IMR-90 (cell line): ENCODE data around the gene NDUFS2. TPM values are rescaled to one million over a fixed set of nuclear protein-coding genes. Genes with fewer than 3 reads are reported as not detected.

ENCODE experiments used
- ATAC-seq: fragments of 200-7000 bp; cut with Tn5 transposase; 2 replicates; pipeline ENCODE4 v1.9.1; 2020; ENCODE audit warnings: low read depth, mild to moderate bottlenecking, moderate library complexity
- BruUV-seq: library from RNA; stranded (reverse); fragments of 400-500 nt; replicated peaks from 2 replicates; lab custom pipeline; 2021; lab: Mats Ljungman, UMichigan
- CTCF ChIA-PET: fragments of 300-600 bp; formaldehyde crosslinking; extraction: SDS; loops from one replicate; lab custom pipeline; 2021; ENCODE audit warnings: antibody characterized with exemption; lab: Yijun Ruan, JAX
- POLR2A ChIA-PET: fragments of 300-600 bp; sonication (Branson Sonifier 250); formaldehyde crosslinking; loops from one replicate; lab custom pipeline; 2022; ENCODE audit warnings: antibody characterized with exemption; ENCODE audit not compliant: unreplicated experiment; lab: Charles Lee
- DNase-seq: peaks from one replicate; pipeline ENCODE4 v3.0.0; 2013
- H2AFZ ChIP-seq: replicated peaks from 2 replicates; pipeline ENCODE3; 2013; ENCODE audit warnings: low read length, mild to moderate bottlenecking; ENCODE audit not compliant: poor library complexity
- H2AK5ac ChIP-seq: 2 replicates; pipeline ENCODE4 v1.6.1; 2013; ENCODE audit warnings: low read depth, low read length, inconsistent platforms
- H2AK9ac ChIP-seq: replicated peaks from 2 replicates; pipeline ENCODE3; 2013; ENCODE audit warnings: mild to moderate bottlenecking, low read depth, low read length, moderate library complexity; ENCODE audit not compliant: poor library complexity
- H2BK120ac ChIP-seq: 2 replicates; pipeline ENCODE4 v1.6.1; 2013; ENCODE audit warnings: low read depth, low read length, inconsistent platforms
- H2BK15ac ChIP-seq: 3 replicates; pipeline ENCODE4 v1.6.1; 2013; ENCODE audit warnings: low read depth, low read length, inconsistent platforms
- H2BK20ac ChIP-seq: 2 replicates; pipeline ENCODE4 v1.6.1; 2013; ENCODE audit warnings: low read depth, mild to moderate bottlenecking, inconsistent platforms, low read length, moderate library complexity
- H2BK5ac ChIP-seq: 2 replicates; pipeline ENCODE4 v1.6.1; 2013; ENCODE audit warnings: mild to moderate bottlenecking, low read depth, low read length, inconsistent platforms; ENCODE audit not compliant: poor library complexity, severe bottlenecking
- H3K14ac ChIP-seq: replicated peaks from 2 replicates; pipeline ENCODE4 v1.6.1; 2013; ENCODE audit warnings: low read depth, low read length, inconsistent platforms
- H3K18ac ChIP-seq: 2 replicates; pipeline ENCODE4 v1.6.1; 2013; ENCODE audit warnings: low read depth, low read length, control low read depth
- H3K23ac ChIP-seq: 2 replicates; pipeline ENCODE4 v1.6.1; 2013; ENCODE audit warnings: low read depth, low read length, inconsistent platforms
- H3K27ac ChIP-seq: 2 replicates; pipeline ENCODE4 v1.5.1; 2013; ENCODE audit warnings: mild to moderate bottlenecking, control low read depth, low read length; ENCODE audit not compliant: insufficient read depth
- H3K27me3 ChIP-seq: 2 replicates; pipeline ENCODE4 v1.6.1; 2013; ENCODE audit warnings: low read length; ENCODE audit not compliant: control insufficient read depth, insufficient read depth
- H3K36me3 ChIP-seq: 2 replicates; pipeline ENCODE4 v1.6.1; 2013; ENCODE audit warnings: low read length, mixed read lengths; ENCODE audit not compliant: control insufficient read depth, insufficient read depth
- H3K4ac ChIP-seq: 2 replicates; pipeline ENCODE4 v1.6.1; 2013; ENCODE audit warnings: low read depth, low read length, inconsistent platforms
- H3K4me1 ChIP-seq: 2 replicates; pipeline ENCODE4 v1.6.1; 2013; ENCODE audit warnings: low read length, mixed read lengths; ENCODE audit not compliant: control insufficient read depth, insufficient read depth
- H3K4me2 ChIP-seq: 2 replicates; pipeline ENCODE4 v1.6.1; 2013; ENCODE audit warnings: low read depth, mild to moderate bottlenecking, control low read depth, low read length, moderate library complexity
- H3K4me3 ChIP-seq: 2 replicates; pipeline ENCODE4 v1.5.1; 2013; ENCODE audit warnings: low read depth, mild to moderate bottlenecking, control low read depth, low read length, moderate library complexity; ENCODE audit not compliant: insufficient read depth
- H3K56ac ChIP-seq: 2 replicates; pipeline ENCODE4 v1.6.1; 2013; ENCODE audit warnings: low read length, inconsistent platforms; ENCODE audit not compliant: insufficient read depth; ENCODE audit errors: extremely low read depth
- H3K79me1 ChIP-seq, 2 experiments: 2 replicates each; pipeline ENCODE4 v1.6.1; 2013; ENCODE audit warnings: low read length in 2 of 2, inconsistent platforms in 1 of 2, low read depth in 1 of 2
- H3K9ac ChIP-seq: 2 replicates; pipeline ENCODE4 v1.6.1; 2013; ENCODE audit warnings: low read depth, low read length, control low read depth
- H3K9me1 ChIP-seq: 2 replicates; pipeline ENCODE4 v1.6.1; 2013; ENCODE audit warnings: low read length, inconsistent platforms; ENCODE audit not compliant: insufficient read depth
- H3K9me3 ChIP-seq: 2 replicates; pipeline ENCODE4 v1.6.1; 2013; ENCODE audit warnings: low read length; ENCODE audit not compliant: control insufficient read depth, insufficient read depth
- H4K20me1 ChIP-seq: 2 replicates; pipeline ENCODE4 v1.6.1; 2013; ENCODE audit warnings: low read length, inconsistent platforms; ENCODE audit not compliant: insufficient read depth
- H4K5ac ChIP-seq: 2 replicates; pipeline ENCODE4 v1.6.1; 2013; ENCODE audit warnings: mild to moderate bottlenecking, low read depth, low read length, control low read depth
- H4K8ac ChIP-seq, 2 experiments: 2 replicates each; pipeline ENCODE4 v1.6.1; 2013; ENCODE audit warnings: low read depth in 2 of 2, low read length in 2 of 2, control low read depth in 1 of 2, inconsistent platforms in 1 of 2
- H4K91ac ChIP-seq: 2 replicates; pipeline ENCODE4 v1.6.1; 2013; ENCODE audit warnings: low read depth, low read length, inconsistent platforms; ENCODE audit not compliant: insufficient read depth
- BHLHE40 ChIP-seq: fragments of 150-350 bp; IDR thresholded peaks from 2 replicates; pipeline ENCODE4 v1.6.1; 2016; ENCODE audit warnings: mild to moderate bottlenecking, low read depth, low read length
- CHD1 ChIP-seq: IDR thresholded peaks from 2 replicates; pipeline ENCODE4 v1.6.1; 2012; ENCODE audit warnings: low read depth, low read length, improper control_type of control experiment
- FOS ChIP-seq: fragments of 150-350 bp; IDR thresholded peaks from 2 replicates; pipeline ENCODE4 v1.6.1; 2016; ENCODE audit warnings: low read depth, low read length
- MAZ ChIP-seq: IDR thresholded peaks from 2 replicates; pipeline ENCODE4 v1.6.1; 2012; ENCODE audit warnings: low read depth, mild to moderate bottlenecking, low read length, improper control_type of control experiment, moderate library complexity, borderline replicate concordance
- NFE2L2 ChIP-seq: fragments of 150-350 bp; IDR thresholded peaks from 2 replicates; pipeline ENCODE4 v1.6.1; 2016; ENCODE audit warnings: low read depth, mild to moderate bottlenecking, low read length
- POLR2A ChIP-seq: IDR thresholded peaks from 2 replicates; pipeline ENCODE4 v1.6.1; 2012; ENCODE audit warnings: mild to moderate bottlenecking, low read depth, low read length
- RCOR1 ChIP-seq: IDR thresholded peaks from 2 replicates; pipeline ENCODE4 v1.6.1; 2012; ENCODE audit warnings: mild to moderate bottlenecking, low read length, improper control_type of control experiment; ENCODE audit not compliant: insufficient replicate concordance
- RFX5 ChIP-seq: IDR thresholded peaks from 2 replicates; pipeline ENCODE4 v1.8.0; 2012; ENCODE audit warnings: low read depth, mild to moderate bottlenecking, low read length, moderate library complexity
- WGBS, 2 experiments: methylation state at CpG; one replicate each; pipeline versions ENCODE4 v1.1.5 to v1.1.7; 2013; ENCODE audit warnings: missing lambda C conversion rate in 2 of 2; ENCODE audit not compliant: insufficient read length in 1 of 2; ENCODE audit errors: extremely low coverage in 2 of 2; 5-methylcytosine and 5-hydroxymethylcytosine counted together
- dilution Hi-C: fragments of 300-500 bp; cut with HindIII; formaldehyde crosslinking; loops from one replicate; pipeline ENCODE4 v1.14.3; 2018; ENCODE audit warnings: low sequenced_read_pairs; ENCODE audit not compliant: unreplicated experiment
- in situ Hi-C: fragments of 300-500 bp; cut with MboI; formaldehyde crosslinking; loops from 3 replicates; pipeline ENCODE4 v1.14.3; 2019; ENCODE audit warnings: low sequenced_read_pairs, inconsistent platforms, mixed read lengths
- intact Hi-C: fragments of 100-400 bp; cut with micrococcal nuclease; formaldehyde crosslinking; loops from 2 replicates; pipeline ENCODE4 v1.10.0; 2022
- polyA plus RNA-seq, 3 experiments: library from polyadenylated mRNA; depleted of rRNA; stranded (reverse); fragments of >200 nt; gene quantifications; 2 replicates each; pipeline ENCODE4 v1.2.3, GENCODE V29; 2012; ENCODE audit warnings: low replicate concordance in 1 of 3
- total RNA-seq: library from RNA; depleted of rRNA; stranded (reverse); fragments of >200 nt; gene quantifications from 2 replicates; pipeline ENCODE4 v1.2.3, GENCODE V29; 2012
- TF ChIP-seq, protein P1 (sequence below): conservative IDR thresholded peaks from 2 replicates; pipeline ENCODE4 v1.5.1; 2012; ENCODE audit warnings: mild to moderate bottlenecking, low read depth, low read length, improper control_type of control experiment
- TF ChIP-seq, protein P2 (sequence below): fragments of 150-350 bp; IDR thresholded peaks from 2 replicates; pipeline ENCODE4 v1.6.1; 2017; ENCODE audit warnings: mild to moderate bottlenecking, antibody characterized with exemption, low read length, low read depth

Gene NDUFS2
- total and polyA plus RNA-seq, 2 of the 4 experiments (the other 2 are of a cell fraction): 85.5 to 101 TPM

DNA sequence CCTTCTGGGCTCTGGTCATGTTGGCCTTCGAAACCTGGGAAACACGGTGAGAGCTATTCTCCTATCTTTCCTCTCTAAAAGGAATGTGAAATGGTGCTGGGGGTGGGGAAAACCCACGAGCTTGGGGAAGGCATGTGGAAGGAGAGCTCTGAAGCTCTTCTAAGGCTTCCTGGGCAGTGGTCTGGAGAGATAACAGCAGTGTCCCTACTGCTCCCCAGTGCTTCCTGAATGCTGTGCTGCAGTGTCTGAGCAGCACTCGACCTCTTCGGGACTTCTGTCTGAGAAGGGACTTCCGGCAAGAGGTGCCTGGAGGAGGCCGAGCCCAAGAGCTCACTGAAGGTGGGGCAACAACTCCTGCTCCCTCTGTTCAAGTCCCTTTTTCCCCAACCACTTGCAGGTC is 40.1 kb upstream of the NDUFS2 start:
- Histone ChIP-seq H2AFZ (no peak overlapping the region), H4K5ac (no peak overlapping the region), H3K9me1 (peaks cover 9% of the 10 kb centered on the region), H4K8ac (no peak overlapping the region), H4K20me1 (no peaks in the 10 kb centered on the region), H2BK5ac (no peak overlapping the region), H3K79me1 (peaks cover 16 to 34% of the 10 kb centered on the region in 2 experiments), H3K4me1 (peaks cover 7% of the 10 kb centered on the region), H3K56ac (no peak overlapping the region), H3K18ac (no peak overlapping the region), H3K27ac (no peak overlapping the region), H3K4ac (no peak overlapping the region), H2BK120ac (no peak overlapping the region), H3K36me3 (peaks cover 33% of the 10 kb centered on the region), H2AK5ac (no peak overlapping the region), H3K9me3 (no peaks in the 10 kb centered on the region), H3K4me3 (no peak overlapping the region), H4K91ac (no peak overlapping the region), H3K23ac (no peak overlapping the region), H3K14ac (no peak overlapping the region), H3K4me2 (no peak overlapping the region), H3K9ac (no peak overlapping the region), H3K27me3 (no peaks in the 10 kb centered on the region), H2BK15ac (no peak overlapping the region), H2BK20ac (no peak overlapping the region), H2AK9ac (no peak overlapping the region)
- 88% methylated on average over 4 of the region's 7 CpGs; no CpG with 5 or more reads in 1 of the 2 experiments for WGBS, 2 experiments
- dilution Hi-C loops (no loop called here), in situ Hi-C loops (no loop called here), intact Hi-C loops (no loop called here)
- TF ChIP-seq RCOR1 (no peak), POLR2A (no peak), CHD1 (no peak), FOS (no peak), NFE2L2 (no peak), BHLHE40 (no peak), MAZ (no peak), RFX5 (no peak)
- TF ChIP-seq, protein P1, sequence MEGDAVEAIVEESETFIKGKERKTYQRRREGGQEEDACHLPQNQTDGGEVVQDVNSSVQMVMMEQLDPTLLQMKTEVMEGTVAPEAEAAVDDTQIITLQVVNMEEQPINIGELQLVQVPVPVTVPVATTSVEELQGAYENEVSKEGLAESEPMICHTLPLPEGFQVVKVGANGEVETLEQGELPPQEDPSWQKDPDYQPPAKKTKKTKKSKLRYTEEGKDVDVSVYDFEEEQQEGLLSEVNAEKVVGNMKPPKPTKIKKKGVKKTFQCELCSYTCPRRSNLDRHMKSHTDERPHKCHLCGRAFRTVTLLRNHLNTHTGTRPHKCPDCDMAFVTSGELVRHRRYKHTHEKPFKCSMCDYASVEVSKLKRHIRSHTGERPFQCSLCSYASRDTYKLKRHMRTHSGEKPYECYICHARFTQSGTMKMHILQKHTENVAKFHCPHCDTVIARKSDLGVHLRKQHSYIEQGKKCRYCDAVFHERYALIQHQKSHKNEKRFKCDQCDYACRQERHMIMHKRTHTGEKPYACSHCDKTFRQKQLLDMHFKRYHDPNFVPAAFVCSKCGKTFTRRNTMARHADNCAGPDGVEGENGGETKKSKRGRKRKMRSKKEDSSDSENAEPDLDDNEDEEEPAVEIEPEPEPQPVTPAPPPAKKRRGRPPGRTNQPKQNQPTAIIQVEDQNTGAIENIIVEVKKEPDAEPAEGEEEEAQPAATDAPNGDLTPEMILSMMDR: no peak
- TF ChIP-seq, protein P2, sequence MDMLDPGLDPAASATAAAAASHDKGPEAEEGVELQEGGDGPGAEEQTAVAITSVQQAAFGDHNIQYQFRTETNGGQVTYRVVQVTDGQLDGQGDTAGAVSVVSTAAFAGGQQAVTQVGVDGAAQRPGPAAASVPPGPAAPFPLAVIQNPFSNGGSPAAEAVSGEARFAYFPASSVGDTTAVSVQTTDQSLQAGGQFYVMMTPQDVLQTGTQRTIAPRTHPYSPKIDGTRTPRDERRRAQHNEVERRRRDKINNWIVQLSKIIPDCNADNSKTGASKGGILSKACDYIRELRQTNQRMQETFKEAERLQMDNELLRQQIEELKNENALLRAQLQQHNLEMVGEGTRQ: no peak
- BruUV-seq: no TSS peak
- CTCF ChIA-PET: no interaction called here
- POLR2A ChIA-PET: no interaction called here
- DNase-seq: no peak
- ATAC-seq: no peak
